ENCODE measurements around the gene EIF4E2.
A peak's percentile ranks its signal among the peaks of the same experiment; 100 is the strongest.
"Not testable (repeated sequence)": the region's sequence is repeated elsewhere in the genome, so short reads cannot be mapped to it uniquely, and the experiment has no call there.

Gene EIF4E2

GRCh38 chr2:232524771-232525170 is 25.7 kb upstream of the EIF4E2 start:
- Mint-ChIP-seq H3K36me3 (ENCODE audit: insufficient read depth) (peaks cover 3% of the 10 kb centered on the region), H3K27ac (ENCODE audit: low read depth) (no peak overlapping the region), H3K4me3 (no peak overlapping the region), H3K27me3 (peaks cover 73% of the 10 kb centered on the region), H3K4me1 (peaks cover 25% of the 10 kb centered on the region), H3K9me3 (no peaks in the 10 kb centered on the region)
- ATAC-seq (replicated peaks; ENCODE audit: extremely low read depth, poor library complexity, severe bottlenecking), result no peak
- DNase-seq (ENCODE audit: low spot score in 2 of 2), result no peak

GRCh38 chr2:232525199-232525598 is 25.3 kb upstream of the EIF4E2 start:
- H3K27me3 Mint-ChIP-seq, result peaks cover 75% of the 10 kb centered on the region
- no peak overlapping the region for H3K27ac Mint-ChIP-seq (ENCODE audit: low read depth)
- H3K4me3 Mint-ChIP-seq, result no peak overlapping the region
- DNase-seq (ENCODE audit: low spot score in 2 of 2) (no peak), ATAC-seq (replicated peaks; ENCODE audit: extremely low read depth, poor library complexity, severe bottlenecking) (no peak)
- no peaks in the 10 kb centered on the region for H3K9me3 Mint-ChIP-seq
- peaks cover 6% of the 10 kb centered on the region for H3K36me3 Mint-ChIP-seq (ENCODE audit: insufficient read depth)
- peaks cover 25% of the 10 kb centered on the region for H3K4me1 Mint-ChIP-seq

GRCh38 chr2:232525791-232526371 is 24.6 kb upstream of the EIF4E2 start, which contains the start of gene CHRND:
Gene CHRND (plus strand): TSS chr2:232526160. CDS start chr2:232526216, 56 bp downstream.
- no peak within 1 kb of the TSS for H3K4me3 Mint-ChIP-seq
- H3K4me1 Mint-ChIP-seq, result peaks cover 25% of the 10 kb centered on the region
- H3K9me3 Mint-ChIP-seq, result no peaks in the 10 kb centered on the region
- no peak for DNase-seq (ENCODE audit: low spot score in 2 of 2)
- no peak for ATAC-seq (replicated peaks; ENCODE audit: extremely low read depth, poor library complexity, severe bottlenecking)
- peaks cover 5% of the 10 kb centered on the region for H3K36me3 Mint-ChIP-seq (ENCODE audit: insufficient read depth)
- H3K27me3 Mint-ChIP-seq, result peaks cover 75% of the 10 kb centered on the region
- H3K27ac Mint-ChIP-seq (ENCODE audit: low read depth), result no peak within 1 kb of the TSS

GRCh38 chr2:232526372-232526941 is 24.0 kb upstream of the EIF4E2 start:
- no peak overlapping the region for H3K4me3 Mint-ChIP-seq

GRCh38 chr2:232527905-232528470 is 22.5 kb upstream of the EIF4E2 start:
- H3K4me1 Mint-ChIP-seq, result peaks cover 19% of the 10 kb centered on the region
- H3K36me3 Mint-ChIP-seq (ENCODE audit: insufficient read depth), result peaks cover 2% of the 10 kb centered on the region
- H3K27ac Mint-ChIP-seq (ENCODE audit: low read depth), result peak overlapping the region; percentile 81
- no peak for DNase-seq (ENCODE audit: low spot score in 2 of 2)
- peaks cover 63% of the 10 kb centered on the region for H3K27me3 Mint-ChIP-seq
- H3K4me3 Mint-ChIP-seq, result no peak overlapping the region
- H3K9me3 Mint-ChIP-seq, result no peaks in the 10 kb centered on the region
- ATAC-seq (replicated peaks; ENCODE audit: extremely low read depth, poor library complexity, severe bottlenecking), result no peak

More at GRCh38 chr2:232526372-232526941, 24.0 kb upstream of the EIF4E2 start:
- peaks cover 22% of the 10 kb centered on the region for H3K4me1 Mint-ChIP-seq
- DNase-seq (ENCODE audit: low spot score in 2 of 2) (no peak), ATAC-seq (replicated peaks; ENCODE audit: extremely low read depth, poor library complexity, severe bottlenecking) (no peak)
- no peaks in the 10 kb centered on the region for H3K9me3 Mint-ChIP-seq
- H3K36me3 Mint-ChIP-seq (ENCODE audit: insufficient read depth), result peaks cover 4% of the 10 kb centered on the region
- peaks cover 70% of the 10 kb centered on the region for H3K27me3 Mint-ChIP-seq
- no peak overlapping the region for H3K27ac Mint-ChIP-seq (ENCODE audit: low read depth)

- peaks cover 15% of the 10 kb centered on the region for H3K4me1 Mint-ChIP-seq
- DNase-seq (ENCODE audit: low spot score in 2 of 2) (no peak), ATAC-seq (replicated peaks; ENCODE audit: extremely low read depth, poor library complexity, severe bottlenecking) (peak; percentile 64)
- peak overlapping the region; percentile 81 for H3K27ac Mint-ChIP-seq (ENCODE audit: low read depth)
- peaks cover 57% of the 10 kb centered on the region for H3K27me3 Mint-ChIP-seq
- H3K4me3 Mint-ChIP-seq, result peak overlapping the region; percentile 25
- no peaks in the 10 kb centered on the region for H3K9me3 Mint-ChIP-seq
- peaks cover 2% of the 10 kb centered on the region for H3K36me3 Mint-ChIP-seq (ENCODE audit: insufficient read depth)
These were observed 21.6 kb upstream of the EIF4E2 start for GRCh38 chr2:232528746-232529460.

- DNase-seq (ENCODE audit: low spot score in 2 of 2), result no peak
- peaks cover 2% of the 10 kb centered on the region for H3K36me3 Mint-ChIP-seq (ENCODE audit: insufficient read depth)
- no peaks in the 10 kb centered on the region for H3K9me3 Mint-ChIP-seq
- no peak overlapping the region for H3K27ac Mint-ChIP-seq (ENCODE audit: low read depth)
- no peak for ATAC-seq (replicated peaks; ENCODE audit: extremely low read depth, poor library complexity, severe bottlenecking)
- H3K4me1 Mint-ChIP-seq, result peaks cover 15% of the 10 kb centered on the region
- no peak overlapping the region for H3K4me3 Mint-ChIP-seq
- H3K27me3 Mint-ChIP-seq, result peaks cover 58% of the 10 kb centered on the region
These were observed 20.5 kb upstream of the EIF4E2 start for GRCh38 chr2:232529806-232530547.

- DNase-seq (ENCODE audit: low spot score in 2 of 2) (no peak), ATAC-seq (replicated peaks; ENCODE audit: extremely low read depth, poor library complexity, severe bottlenecking) (no peak)
- peaks cover 66% of the 10 kb centered on the region for H3K27me3 Mint-ChIP-seq
- H3K4me3 Mint-ChIP-seq, result no peak overlapping the region
- peaks cover 15% of the 10 kb centered on the region for H3K4me1 Mint-ChIP-seq
- H3K27ac Mint-ChIP-seq (ENCODE audit: low read depth), result no peak overlapping the region
- H3K9me3 Mint-ChIP-seq, result no peaks in the 10 kb centered on the region
- peaks cover 2% of the 10 kb centered on the region for H3K36me3 Mint-ChIP-seq (ENCODE audit: insufficient read depth)
These were observed 19.7 kb upstream of the EIF4E2 start for GRCh38 chr2:232530626-232531260.

GRCh38 chr2:232532419-232532818 is 18.1 kb upstream of the EIF4E2 start:
- Mint-ChIP-seq H3K4me3 (no peak overlapping the region), H3K4me1 (peaks cover 15% of the 10 kb centered on the region), H3K27ac (ENCODE audit: low read depth) (no peak overlapping the region), H3K36me3 (ENCODE audit: insufficient read depth) (peaks cover 2% of the 10 kb centered on the region), H3K9me3 (no peaks in the 10 kb centered on the region), H3K27me3 (peaks cover 60% of the 10 kb centered on the region)
- no peak for ATAC-seq (replicated peaks; ENCODE audit: extremely low read depth, poor library complexity, severe bottlenecking)
- DNase-seq (ENCODE audit: low spot score in 2 of 2), result no peak

GRCh38 chr2:232532821-232533220 is 17.7 kb upstream of the EIF4E2 start:
- Mint-ChIP-seq H3K27me3 (peaks cover 56% of the 10 kb centered on the region), H3K4me1 (peaks cover 14% of the 10 kb centered on the region)
- H3K9me3 Mint-ChIP-seq; ATAC-seq (replicated peaks; ENCODE audit: extremely low read depth, poor library complexity, severe bottlenecking); H3K27ac Mint-ChIP-seq (ENCODE audit: low read depth); DNase-seq (ENCODE audit: low spot score in 2 of 2); H3K36me3 Mint-ChIP-seq (ENCODE audit: insufficient read depth); H3K4me3 Mint-ChIP-seq: not testable (repeated sequence)

GRCh38 chr2:232533944-232534710 is 16.4 kb upstream of the EIF4E2 start:
- Mint-ChIP-seq H3K27ac (ENCODE audit: low read depth) (no peak overlapping the region), H3K4me3 (no peak overlapping the region), H3K27me3 (peaks cover 55% of the 10 kb centered on the region), H3K9me3 (no peaks in the 10 kb centered on the region), H3K36me3 (ENCODE audit: insufficient read depth) (peaks cover 2% of the 10 kb centered on the region), H3K4me1 (peaks cover 11% of the 10 kb centered on the region)
- ATAC-seq (replicated peaks; ENCODE audit: extremely low read depth, poor library complexity, severe bottlenecking) (no peak), DNase-seq (ENCODE audit: low spot score in 2 of 2) (no peak)
